HEK293 (cell line): ENCODE data around the gene GGTA1.
"Not testable (repeated sequence)": the region's sequence is repeated elsewhere in the genome, so short reads cannot be mapped to it uniquely, and the experiment has no call there.

ENCODE experiments used
- CTCF ChIP-seq: fragments of 450-650 bp; formaldehyde crosslinking; IDR thresholded peaks from 2 replicates; pipeline ENCODE4 v1.5.1; 2016; ENCODE audit warnings: missing biosample characterization, missing genetic modification characterization
- INSM2 ChIP-seq: fragments of 450-650 bp; formaldehyde crosslinking; IDR thresholded peaks from 2 replicates; pipeline ENCODE4 v1.5.1; 2016; ENCODE audit warnings: missing biosample characterization, missing genetic modification characterization
- YY1 ChIP-seq: fragments of 450-650 bp; formaldehyde crosslinking; IDR thresholded peaks from 2 replicates; pipeline ENCODE4 v1.5.1; 2018; ENCODE audit warnings: missing biosample characterization, missing genetic modification characterization

GRCh38 chr9:121519688-121520087 is 20.0 kb upstream of the GGTA1 start:
- not testable (repeated sequence) for TF ChIP-seq CTCF, INSM2, YY1 (tag by site-specific recombination)
